Measurements from ENCODE around the gene CORO7.
"Not testable (repeated sequence)": the region's sequence is repeated elsewhere in the genome, so short reads cannot be mapped to it uniquely, and the experiment has no call there.

CORO7 gene

DNA sequence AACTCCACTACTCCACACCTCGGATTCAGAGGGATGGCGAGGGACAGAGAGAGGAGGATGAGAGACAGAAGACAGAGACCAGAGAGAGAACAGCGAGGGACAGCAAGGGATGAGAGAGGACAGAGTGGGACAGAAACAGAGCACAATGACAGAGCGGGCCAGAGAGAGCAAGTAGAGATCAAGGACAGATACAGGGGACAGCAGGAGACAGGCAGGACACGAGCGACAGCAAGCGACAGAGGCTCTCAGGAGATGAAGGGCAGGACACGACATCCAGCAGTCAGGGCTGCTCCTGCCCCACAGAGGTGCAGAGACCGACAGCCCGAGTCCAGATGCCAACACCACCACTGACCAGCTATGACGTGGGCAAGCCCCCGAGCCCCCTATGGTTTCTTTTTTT, 14.9 kb downstream of the CORO7 start:
- DNase-seq (ENCODE audit: low spot score), result no peak

DNA sequence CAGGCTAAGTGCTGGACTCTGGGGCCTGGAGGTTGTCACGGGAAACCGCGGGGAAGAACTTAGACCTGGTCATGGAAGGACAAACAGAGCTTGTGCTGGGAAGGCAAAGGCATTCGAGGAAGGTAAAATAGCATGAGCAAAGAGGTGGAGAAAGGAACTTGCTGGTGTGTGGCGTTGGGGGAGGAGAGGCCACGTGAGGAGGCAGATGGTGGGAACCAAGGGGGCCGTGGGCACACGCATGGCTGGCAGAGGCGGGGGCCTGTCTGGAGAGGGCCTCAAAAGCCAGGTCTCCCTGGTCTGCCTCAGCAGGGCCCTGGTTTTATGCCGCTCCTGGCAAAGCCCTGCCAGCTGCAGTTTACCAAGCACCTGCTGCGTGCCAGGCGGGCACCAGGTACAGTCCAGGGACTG, 15.3 kb downstream of the CORO7 start:
- DNase-seq (ENCODE audit: low spot score), result no peak

- no peak for DNase-seq (ENCODE audit: low spot score)
These were observed 17.2 kb downstream of the CORO7 start for GRCh38 chr16:4399001-4399730.

DNA sequence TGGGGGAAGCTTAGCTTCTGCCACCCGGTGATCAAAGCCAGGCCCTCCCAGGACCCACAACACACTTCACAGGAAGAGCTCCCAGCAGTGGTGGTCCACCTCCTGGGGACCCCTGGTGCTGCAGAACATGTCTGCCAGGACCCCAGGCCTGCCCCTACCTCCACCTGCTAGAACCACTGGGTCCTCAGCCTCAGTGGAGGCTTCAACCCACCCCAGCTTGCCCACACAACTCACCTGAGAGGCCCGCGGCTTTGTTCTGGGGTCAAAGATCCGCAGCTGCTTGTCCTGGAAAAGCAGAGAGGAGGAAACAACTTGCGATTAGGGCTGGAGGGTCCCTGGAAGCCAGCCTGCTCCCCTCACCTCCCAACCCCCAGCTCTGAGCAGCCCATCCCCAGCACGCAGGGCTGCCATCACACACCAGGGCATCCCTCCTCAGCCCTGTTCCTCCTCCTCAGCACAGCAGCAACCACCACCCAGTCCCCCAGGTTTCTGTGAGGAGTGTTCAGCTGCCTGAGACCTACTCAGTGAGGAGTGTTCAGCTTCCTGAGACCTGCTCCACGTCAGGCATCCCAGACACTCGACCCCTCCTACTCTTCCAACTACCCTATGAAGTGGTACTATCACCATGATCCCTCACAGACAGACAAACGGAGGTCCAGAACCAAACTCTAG, 21.2 kb downstream of the CORO7 start:
- no peak for DNase-seq (ENCODE audit: low spot score)

- not testable (repeated sequence) for DNase-seq (ENCODE audit: low spot score)
These were observed 22.5 kb downstream of the CORO7 start for GRCh38 chr16:4393850-4394249.

DNA sequence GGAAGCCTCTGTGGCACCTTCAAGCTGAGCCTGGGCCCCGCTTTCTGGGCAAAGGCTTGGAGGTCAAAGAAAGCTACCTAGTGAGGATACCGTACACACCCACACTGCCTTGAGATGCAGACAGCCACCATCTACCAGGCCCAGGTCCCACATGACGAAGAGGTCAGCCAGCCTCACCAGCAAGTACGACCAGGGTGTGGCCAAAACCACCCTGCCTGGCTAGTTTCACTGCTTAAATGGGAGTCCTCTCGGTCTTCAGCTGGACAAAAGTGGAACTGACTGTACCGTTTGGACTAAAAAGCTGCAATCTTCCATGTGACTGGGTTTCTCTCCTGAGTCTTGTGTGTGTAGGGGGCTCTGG, 23.2 kb downstream of the CORO7 start:
- no peak for DNase-seq (ENCODE audit: low spot score)

DNA sequence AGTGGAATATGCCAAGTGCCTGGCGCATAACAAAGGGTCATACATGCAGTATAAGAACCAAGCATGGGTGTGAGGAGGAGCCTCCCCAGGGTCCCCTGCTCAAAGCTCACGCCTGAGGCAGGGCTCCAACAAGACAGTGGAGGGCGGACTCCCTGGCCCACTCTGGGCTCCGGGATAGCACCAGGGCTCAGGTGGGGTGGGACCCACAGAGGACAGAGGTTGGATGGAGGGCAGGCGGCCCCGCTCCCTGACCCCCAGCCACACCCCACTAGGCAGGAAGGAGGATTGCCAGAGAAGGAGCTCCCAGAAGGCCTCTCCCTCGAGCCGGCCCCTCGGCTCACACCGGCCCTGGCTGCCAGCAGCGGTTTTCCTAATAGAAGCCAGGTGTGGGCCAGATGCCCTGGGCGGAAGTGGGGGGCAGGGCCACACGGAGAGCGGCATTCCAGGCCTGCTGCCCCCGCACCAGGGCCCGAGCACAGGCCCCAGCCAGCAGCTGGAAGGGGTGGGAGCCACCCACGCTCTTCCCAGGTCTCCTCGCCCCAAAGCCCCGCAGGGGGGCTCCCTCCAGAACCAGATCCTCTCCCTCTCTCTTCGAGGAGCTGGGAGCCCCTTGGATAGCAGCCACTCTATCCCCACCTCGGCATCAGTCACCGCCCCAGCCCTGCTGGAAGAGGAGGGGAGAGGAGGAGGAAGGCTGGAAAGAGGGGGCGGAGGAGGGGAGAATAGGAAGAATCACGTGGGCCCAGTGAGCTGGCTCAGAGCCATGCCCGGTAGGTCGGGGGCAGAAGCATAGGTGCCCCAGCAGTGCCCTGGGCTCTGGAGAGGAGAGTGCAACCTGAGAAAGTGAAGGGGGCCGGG, 23.8 kb downstream of the CORO7 start:
- no peak for DNase-seq (ENCODE audit: low spot score)

DNA sequence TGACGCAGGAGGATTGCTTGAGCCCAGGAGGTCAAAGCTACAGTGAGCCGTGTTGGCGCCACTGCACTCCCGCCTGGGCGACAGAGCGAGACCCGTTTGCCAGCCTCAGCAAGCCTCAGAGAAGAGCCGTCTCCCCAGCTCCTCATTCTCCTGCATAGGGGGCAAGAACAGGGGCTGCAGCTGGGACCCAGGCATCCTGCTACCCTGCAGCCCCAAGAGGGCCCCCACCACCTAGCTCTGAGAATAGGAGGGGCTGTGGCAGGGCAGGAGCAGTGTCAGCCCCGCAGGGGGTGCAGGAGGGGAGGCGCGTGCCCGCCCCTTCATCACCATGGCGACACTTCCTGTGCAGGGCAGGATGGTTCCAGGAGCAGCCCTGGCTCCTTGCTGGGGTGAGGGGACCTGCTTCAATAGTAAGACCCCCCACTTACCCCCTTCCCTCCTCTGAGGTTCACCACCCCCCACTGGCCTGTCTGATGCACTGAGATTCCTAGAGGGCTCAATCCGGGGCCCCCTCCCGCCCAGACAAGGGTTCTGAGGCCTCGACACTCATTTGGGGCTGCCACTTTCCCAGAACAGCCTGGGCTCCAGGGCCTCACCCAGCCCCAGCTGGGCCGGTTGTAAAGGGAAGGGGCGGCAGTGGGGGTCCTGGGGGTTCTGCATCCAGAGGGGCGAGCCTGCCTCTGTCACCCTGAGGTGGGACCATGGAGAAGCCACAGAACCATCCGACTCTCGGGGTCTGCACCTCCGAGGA, 24.6 kb downstream of the CORO7 start:
- no peak for DNase-seq (ENCODE audit: low spot score)

- no peak for DNase-seq (ENCODE audit: low spot score)
These were observed 25.8 kb downstream of the CORO7 start for GRCh38 chr16:4390266-4391260.

GRCh38 chr16:4389051-4389955, 27.1 kb downstream of the CORO7 start:
- no peak for DNase-seq (ENCODE audit: low spot score)

DNA sequence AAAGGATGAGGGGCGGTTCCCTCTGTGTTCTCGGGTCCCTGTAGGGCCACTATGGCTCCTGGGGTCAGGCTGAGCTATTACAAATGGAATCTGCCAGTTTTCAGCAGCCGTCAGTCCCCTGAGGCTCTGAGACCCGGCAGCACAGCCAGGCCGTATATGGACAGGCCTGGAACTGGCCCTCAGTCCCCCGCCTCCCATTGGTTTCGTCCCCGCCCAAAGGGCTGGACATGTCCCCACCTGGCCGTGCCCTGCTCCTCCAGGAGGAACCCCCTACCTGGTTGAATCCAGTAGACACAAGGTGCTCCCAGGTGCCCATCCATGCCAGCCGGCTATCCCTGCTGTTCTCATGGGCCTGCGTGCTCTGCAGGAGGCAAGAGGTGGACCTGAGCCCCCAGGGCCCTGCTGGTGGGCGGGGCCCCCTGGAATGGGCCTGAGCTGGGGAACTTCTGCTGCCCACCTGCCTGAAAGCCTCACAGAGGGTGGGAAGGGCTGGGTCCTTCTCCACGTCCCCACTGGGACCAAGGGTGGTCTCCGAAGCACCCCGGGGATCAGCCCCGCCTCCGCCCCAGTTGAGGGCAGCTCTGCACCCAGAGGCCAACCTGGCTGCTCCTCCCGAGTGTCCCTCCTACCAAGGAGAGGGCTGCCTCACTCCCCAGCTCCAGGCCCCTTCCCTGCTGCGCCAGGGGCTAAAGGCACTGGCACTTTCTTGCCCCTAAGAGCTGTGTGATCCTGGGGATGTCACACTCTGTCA, 27.9 kb downstream of the CORO7 start:
- no peak for DNase-seq (ENCODE audit: low spot score)

DNA sequence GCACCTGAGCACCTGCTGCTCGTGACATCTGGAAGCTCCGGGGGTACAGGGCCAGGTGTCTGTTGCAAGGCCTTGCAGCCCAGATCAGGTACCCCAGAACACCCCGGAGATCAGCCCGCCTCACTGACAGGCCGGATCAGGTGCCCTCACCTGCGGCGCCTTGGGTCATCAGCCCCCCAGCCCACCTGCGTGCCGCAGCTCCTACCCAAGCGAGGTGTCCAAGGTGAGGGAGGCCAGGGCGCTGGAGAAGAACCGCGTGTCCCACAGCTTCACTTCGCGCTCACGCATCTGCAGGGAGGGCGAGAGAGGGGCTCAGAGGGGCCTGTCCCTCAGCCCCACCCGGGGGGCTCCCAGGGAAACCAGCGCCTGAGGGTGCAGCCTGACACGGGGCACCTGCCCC, 28.6 kb downstream of the CORO7 start:
- no peak for DNase-seq (ENCODE audit: low spot score)

DNA sequence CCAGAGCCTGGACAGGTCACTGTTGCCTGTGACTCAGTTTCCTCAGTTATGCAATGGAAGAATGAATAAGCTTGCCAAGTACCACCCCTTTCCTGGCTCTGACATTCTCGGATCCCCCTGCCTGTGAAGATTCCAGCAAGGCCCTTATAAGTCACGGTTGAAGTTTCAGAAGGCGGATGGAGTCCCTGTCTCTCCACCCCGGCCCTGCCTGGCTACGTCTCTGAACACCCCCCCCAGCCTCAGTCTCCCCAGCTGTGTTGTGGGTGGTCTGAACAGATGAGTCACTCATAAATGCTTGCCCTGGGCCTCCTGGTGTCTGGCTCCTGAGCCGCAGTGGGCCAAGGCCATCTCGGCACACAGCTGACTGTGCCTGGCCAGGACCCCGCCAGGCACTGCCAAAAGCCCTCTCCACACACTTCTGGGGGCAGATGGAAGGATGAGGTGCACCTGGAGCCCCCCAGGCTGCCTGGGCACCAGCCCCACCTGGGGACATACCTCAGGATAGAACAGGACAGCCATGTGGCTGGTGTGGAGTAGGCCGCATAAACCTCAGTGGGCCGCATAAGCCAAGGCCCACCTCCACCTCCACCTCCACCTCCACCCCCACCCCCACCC, 29.3 kb downstream of the CORO7 start:
- DNase-seq (ENCODE audit: low spot score), result no peak

DNA sequence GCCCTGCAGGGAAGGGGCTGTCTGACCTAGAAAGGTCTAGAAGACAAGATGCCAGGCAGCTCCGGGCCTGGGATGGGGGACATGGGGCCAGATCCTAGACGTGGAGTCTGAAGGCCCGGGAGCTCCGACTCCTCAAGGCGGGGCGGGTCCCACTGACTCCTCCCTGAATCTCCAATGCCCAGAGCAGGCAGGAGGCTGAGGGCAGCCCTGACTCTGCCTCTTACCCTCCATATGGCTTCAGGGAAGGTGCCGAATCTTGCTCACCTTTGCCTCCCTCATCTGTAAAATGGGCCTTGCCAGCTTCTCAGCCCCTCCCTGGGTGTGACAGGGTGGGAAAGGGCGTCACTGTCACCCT, 30.0 kb downstream of the CORO7 start:
- no peak for DNase-seq (ENCODE audit: low spot score)

DNA sequence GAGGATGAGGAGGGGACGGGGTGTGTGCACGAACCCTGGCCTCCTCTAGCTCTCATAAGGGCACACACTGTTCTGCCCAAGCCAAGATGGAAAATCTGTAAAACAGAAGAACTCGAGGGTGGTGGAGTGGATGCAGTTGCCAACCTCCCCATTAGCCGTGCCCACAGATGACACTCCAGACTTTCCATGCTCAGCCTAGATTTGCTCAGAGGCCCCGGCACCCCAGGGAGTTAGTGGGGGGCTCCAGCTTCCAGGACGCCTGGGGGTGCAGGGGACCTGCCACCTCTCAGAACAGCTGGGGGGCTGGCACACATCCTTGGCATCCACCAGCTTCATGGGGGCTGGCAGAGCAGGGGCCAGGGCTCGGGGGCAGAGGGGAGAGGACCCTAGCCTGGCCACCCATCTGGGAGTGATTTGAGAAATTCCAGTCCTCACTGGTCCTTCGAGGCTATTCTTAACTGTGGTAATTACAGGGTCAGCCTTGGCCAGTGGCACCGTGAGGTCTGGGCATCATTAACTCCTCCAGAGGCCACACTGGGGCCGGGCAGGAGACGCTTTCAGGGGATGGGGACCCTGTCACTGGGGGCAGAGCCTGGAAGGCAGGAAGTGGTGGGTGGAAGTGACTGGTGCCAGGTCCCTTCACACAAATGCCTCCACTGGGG, 30.5 kb downstream of the CORO7 start:
- DNase-seq (ENCODE audit: low spot score), result no peak

DNA sequence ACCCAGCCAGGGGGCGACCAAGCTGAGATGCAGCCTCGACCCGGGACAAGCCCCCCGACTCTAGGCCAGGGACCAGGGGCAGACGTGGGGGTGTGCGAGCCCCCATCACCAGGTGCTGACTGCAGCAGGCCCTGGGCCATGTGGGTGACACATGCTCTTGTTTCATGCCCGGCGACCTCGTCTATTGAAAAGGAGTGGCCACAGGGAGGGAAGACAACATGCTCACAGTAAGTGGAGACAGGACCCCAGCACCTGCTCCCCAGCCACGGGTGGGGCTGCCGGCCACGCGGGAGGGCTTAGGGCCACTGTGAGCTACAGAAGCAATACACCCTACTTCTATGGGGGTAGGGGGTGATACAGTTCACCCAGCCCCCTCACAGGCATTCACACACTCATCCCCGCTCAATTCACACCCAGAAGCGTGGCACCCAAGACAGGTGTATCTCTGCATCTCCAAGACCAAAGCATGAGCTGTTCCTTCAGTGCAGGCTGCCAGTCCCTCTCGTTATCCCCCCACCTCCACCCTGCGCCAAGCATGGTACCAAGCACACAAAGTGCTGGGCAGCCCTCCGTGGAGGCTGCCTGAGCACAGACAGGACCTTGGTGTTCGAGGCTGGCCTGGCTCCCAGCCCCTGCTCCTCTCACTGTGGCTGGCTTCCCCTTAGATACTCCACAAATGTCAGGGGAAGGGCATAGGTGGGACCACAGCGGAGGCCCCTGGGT, 31.2 kb downstream of the CORO7 start:
- no peak for DNase-seq (ENCODE audit: low spot score)

GRCh38 chr16:4384509-4384942, 31.9 kb downstream of the CORO7 start:
- DNase-seq (ENCODE audit: low spot score), result no peak
